Measurements from ENCODE around the gene GTSE1. TPM values are rescaled to one million over a fixed set of nuclear protein-coding genes. Genes with fewer than 3 reads are reported as not detected.

The GTSE1 gene
- polyA plus RNA-seq, 3 donors, result 0.04 TPM; not detected in 2

DNA sequence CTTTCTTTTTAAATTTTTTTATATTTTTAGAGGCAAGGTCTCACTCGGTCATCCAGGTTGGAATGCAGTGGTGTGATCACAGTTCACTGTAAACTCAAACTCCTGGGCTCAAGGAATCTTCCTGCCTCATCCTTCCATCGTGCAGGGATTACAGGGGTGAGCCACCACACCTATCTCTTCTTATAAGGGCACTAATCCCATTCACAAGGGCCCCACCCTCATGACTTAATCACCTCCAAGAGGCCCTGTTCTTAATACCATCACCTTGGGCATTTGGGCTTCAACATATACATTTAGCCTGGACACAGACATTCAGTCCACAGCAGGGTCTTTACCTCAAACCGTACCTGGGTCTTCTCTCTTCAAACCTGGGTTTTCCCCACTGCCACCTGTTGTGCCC is 4.5 kb upstream of the GTSE1 start:
- Histone ChIP-seq H3K27ac (ENCODE audit: low read depth in 1 of 2, low read length in 2 of 2) (no peak overlapping the region), H3K79me2 (ENCODE audit: insufficient read depth, low read length) (peaks cover 5% of the 10 kb centered on the region), H3K27me3 (ENCODE audit: control insufficient read depth in 2 of 2, insufficient read depth in 2 of 2, low read length in 2 of 2) (no peaks in the 10 kb centered on the region), H4K20me1 (ENCODE audit: insufficient read depth, low read length) (no peaks in the 10 kb centered on the region), H2AFZ (ENCODE audit: insufficient read depth, low read depth, low read length, poor library complexity, severe bottlenecking) (no peak overlapping the region), H3K4me2 (replicated peaks; ENCODE audit: extremely low read depth, low read length, poor library complexity, severe bottlenecking) (no peak overlapping the region), H3K4me3 (replicated peaks in 1 of 3; ENCODE audit: low read depth in 2 of 3, low read length in 3 of 3) (no peak overlapping the region), H3K9ac (ENCODE audit: insufficient read depth, low read length, poor library complexity, severe bottlenecking) (no peak overlapping the region), H3K36me3 (replicated peaks in 1 of 2; ENCODE audit: control insufficient read depth in 1 of 2, insufficient read depth in 2 of 2, low read length in 2 of 2) (peaks cover 11 to 24% of the 10 kb centered on the region in 2 donors), H3K9me3 (replicated peaks in 1 of 2; ENCODE audit: control insufficient read depth in 1 of 2, insufficient read depth in 1 of 2, low read length in 2 of 2) (peaks cover 0 to 9% of the 10 kb centered on the region in 2 donors), H3K4me1 (ENCODE audit: control insufficient read depth in 1 of 2, insufficient read depth in 2 of 2, low read length in 2 of 2) (peaks cover 47 to 52% of the 10 kb centered on the region in 2 donors)
- TF ChIP-seq, protein P1, sequence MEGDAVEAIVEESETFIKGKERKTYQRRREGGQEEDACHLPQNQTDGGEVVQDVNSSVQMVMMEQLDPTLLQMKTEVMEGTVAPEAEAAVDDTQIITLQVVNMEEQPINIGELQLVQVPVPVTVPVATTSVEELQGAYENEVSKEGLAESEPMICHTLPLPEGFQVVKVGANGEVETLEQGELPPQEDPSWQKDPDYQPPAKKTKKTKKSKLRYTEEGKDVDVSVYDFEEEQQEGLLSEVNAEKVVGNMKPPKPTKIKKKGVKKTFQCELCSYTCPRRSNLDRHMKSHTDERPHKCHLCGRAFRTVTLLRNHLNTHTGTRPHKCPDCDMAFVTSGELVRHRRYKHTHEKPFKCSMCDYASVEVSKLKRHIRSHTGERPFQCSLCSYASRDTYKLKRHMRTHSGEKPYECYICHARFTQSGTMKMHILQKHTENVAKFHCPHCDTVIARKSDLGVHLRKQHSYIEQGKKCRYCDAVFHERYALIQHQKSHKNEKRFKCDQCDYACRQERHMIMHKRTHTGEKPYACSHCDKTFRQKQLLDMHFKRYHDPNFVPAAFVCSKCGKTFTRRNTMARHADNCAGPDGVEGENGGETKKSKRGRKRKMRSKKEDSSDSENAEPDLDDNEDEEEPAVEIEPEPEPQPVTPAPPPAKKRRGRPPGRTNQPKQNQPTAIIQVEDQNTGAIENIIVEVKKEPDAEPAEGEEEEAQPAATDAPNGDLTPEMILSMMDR (IDR thresholded peaks at IDR 0.05), result no peak
- no peak for DNase-seq
- Mint-ChIP-seq H3K4me1 (peaks cover 52% of the 10 kb centered on the region), H3K36me3 (peaks cover 32 to 40% of the 10 kb centered on the region in 2 donors), H3K4me3 (no peak overlapping the region), H3K9me3 (peaks cover 5 to 11% (median 8%) of the 10 kb centered on the region in 7 donors), H3K27ac (peak overlapping the region in 1 of 7 donors; percentile 46), H3K27me3 (ENCODE audit: low read depth in 3 of 3) (peaks cover 0 to 1% (median 1%) of the 10 kb centered on the region in 3 donors)
- WGBS (ENCODE audit: insufficient coverage), result 96% methylated on average over 2 of the region's 3 CpGs
- intact Hi-C loops (cut with micrococcal nuclease), result loop anchor here (5.0 to 10.0 kb wide), 3 partner anchors 170 to 297 kb away; no protein-coding TSS in a partner anchor

DNA sequence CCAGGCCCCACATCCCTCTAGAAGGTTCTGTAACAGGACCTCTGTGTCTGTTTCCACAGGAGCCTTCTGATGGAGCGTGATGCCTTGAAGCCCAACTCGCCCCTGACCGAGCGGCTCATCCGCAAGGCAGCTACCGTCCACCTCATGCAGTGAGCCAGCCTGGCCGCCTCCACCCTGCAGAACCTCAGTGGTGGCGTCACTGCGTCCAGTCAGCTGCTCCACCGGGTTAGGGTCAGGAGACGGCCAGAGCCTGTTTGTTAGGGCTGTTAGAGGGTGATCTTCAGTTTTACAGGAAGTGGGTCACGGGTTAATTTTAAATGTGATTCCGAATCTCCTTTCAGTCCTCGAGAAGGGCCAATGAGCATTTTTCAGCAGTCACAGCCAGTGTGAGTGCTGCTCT is 3.9 kb upstream of the GTSE1 start:
- DNase-seq, result no peak
- Histone ChIP-seq H3K9me3 (replicated peaks in 1 of 2; ENCODE audit: control insufficient read depth in 1 of 2, insufficient read depth in 1 of 2, low read length in 2 of 2) (peaks cover 0 to 9% of the 10 kb centered on the region in 2 donors), H4K20me1 (ENCODE audit: insufficient read depth, low read length) (no peaks in the 10 kb centered on the region), H3K9ac (ENCODE audit: insufficient read depth, low read length, poor library complexity, severe bottlenecking) (no peak overlapping the region), H3K4me2 (replicated peaks; ENCODE audit: extremely low read depth, low read length, poor library complexity, severe bottlenecking) (no peak overlapping the region), H3K36me3 (replicated peaks in 1 of 2; ENCODE audit: control insufficient read depth in 1 of 2, insufficient read depth in 2 of 2, low read length in 2 of 2) (peaks cover 7 to 22% of the 10 kb centered on the region in 2 donors), H2AFZ (ENCODE audit: insufficient read depth, low read depth, low read length, poor library complexity, severe bottlenecking) (no peak overlapping the region), H3K27ac (ENCODE audit: low read depth in 1 of 2, low read length in 2 of 2) (no peak overlapping the region), H3K27me3 (ENCODE audit: control insufficient read depth in 2 of 2, insufficient read depth in 2 of 2, low read length in 2 of 2) (no peaks in the 10 kb centered on the region), H3K4me1 (ENCODE audit: control insufficient read depth in 1 of 2, insufficient read depth in 2 of 2, low read length in 2 of 2) (peaks cover 47 to 52% of the 10 kb centered on the region in 2 donors), H3K4me3 (replicated peaks in 1 of 3; ENCODE audit: low read depth in 2 of 3, low read length in 3 of 3) (no peak overlapping the region), H3K79me2 (ENCODE audit: insufficient read depth, low read length) (peaks cover 10% of the 10 kb centered on the region)
- Mint-ChIP-seq H3K36me3 (peaks cover 26 to 35% of the 10 kb centered on the region in 2 donors), H3K4me1 (peaks cover 52% of the 10 kb centered on the region), H3K27me3 (ENCODE audit: low read depth in 3 of 3) (peaks cover 0 to 1% (median 1%) of the 10 kb centered on the region in 3 donors), H3K9me3 (peaks cover 5 to 11% (median 8%) of the 10 kb centered on the region in 7 donors), H3K4me3 (no peak overlapping the region), H3K27ac (peak overlapping the region in 3 of 7 donors; percentile 25 to 68 (median 46))
- TF ChIP-seq, protein P1 (IDR thresholded peaks at IDR 0.05), result no peak
- intact Hi-C loops (cut with micrococcal nuclease), result loop anchor here (5.0 to 10.0 kb wide), 3 partner anchors 170 to 298 kb away; no protein-coding TSS in a partner anchor
- 84% methylated on average over 14 of the region's 14 CpGs for WGBS (ENCODE audit: insufficient coverage)
